NCI-H748 (cell line): ENCODE measurements around the gene PLCG2.
"Not testable (repeated sequence)": the region's sequence is repeated elsewhere in the genome, so short reads cannot be mapped to it uniquely, and the experiment has no call there.

Experiments used
- DNase-seq: peaks from one replicate; lab custom pipeline; 2025; ENCODE audit not compliant: unreplicated experiment; lab: John Stamatoyannopoulos, UW

PLCG2 gene

DNA sequence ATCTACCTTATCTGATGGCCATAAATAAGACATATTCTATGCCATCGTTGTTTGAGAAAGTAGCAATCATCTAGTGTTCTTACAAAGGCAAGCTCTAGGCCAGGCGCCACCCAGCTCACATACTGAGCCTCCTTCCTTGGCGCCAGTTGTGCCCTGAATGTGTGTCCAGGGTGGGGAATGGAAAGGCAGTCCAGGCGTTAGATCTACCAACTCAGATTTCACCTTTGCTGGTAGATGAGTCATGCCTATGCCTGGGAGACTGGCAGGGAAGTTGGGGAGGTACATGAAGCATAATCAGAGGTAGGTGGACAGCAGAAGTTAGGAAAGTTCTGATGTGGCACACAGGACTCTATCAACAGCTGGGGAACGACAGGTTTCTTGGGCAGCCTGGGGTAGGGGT lies 208.6 kb downstream of the PLCG2 start:
- no peak for DNase-seq

- no peak for DNase-seq
These were observed 213.8 kb downstream of the PLCG2 start for GRCh38 chr16:81992859-81993258.

- DNase-seq = no peak
These were observed 215.4 kb downstream of the PLCG2 start for GRCh38 chr16:81994485-81994884.

- DNase-seq = no peak
These were observed 216.6 kb downstream of the PLCG2 start for GRCh38 chr16:81995651-81996050.

- no peak for DNase-seq
These were observed 217.8 kb downstream of the PLCG2 start for GRCh38 chr16:81996664-81997509.

DNA sequence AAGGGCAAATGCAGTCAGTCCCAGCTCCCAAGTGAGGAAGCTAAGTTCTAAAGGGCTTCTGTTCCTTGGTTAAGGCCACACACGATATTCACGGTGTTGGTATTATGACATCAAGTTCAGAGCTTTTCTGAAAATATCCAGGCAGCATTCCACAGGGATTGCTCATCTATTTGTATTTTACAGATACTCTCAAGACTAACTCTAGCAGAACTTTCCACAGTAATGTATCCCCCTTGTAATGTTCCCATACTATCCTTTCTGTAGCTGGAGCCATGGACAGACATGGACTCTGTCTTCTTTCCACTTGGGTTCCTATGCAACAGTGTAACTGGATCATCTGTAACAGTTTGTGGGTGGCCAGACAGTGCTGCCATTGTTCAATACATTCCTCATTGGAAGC lies 218.6 kb downstream of the PLCG2 start:
- DNase-seq = no peak

- DNase-seq = no peak
These were observed 223.7 kb downstream of the PLCG2 start for GRCh38 chr16:82002831-82003230.

- no peak for DNase-seq
These were observed 225.5 kb downstream of the PLCG2 start for GRCh38 chr16:82004601-82005000.

GRCh38 chr16:82005027-82005830 lies 226.1 kb downstream of the PLCG2 start:
- DNase-seq = no peak

DNA sequence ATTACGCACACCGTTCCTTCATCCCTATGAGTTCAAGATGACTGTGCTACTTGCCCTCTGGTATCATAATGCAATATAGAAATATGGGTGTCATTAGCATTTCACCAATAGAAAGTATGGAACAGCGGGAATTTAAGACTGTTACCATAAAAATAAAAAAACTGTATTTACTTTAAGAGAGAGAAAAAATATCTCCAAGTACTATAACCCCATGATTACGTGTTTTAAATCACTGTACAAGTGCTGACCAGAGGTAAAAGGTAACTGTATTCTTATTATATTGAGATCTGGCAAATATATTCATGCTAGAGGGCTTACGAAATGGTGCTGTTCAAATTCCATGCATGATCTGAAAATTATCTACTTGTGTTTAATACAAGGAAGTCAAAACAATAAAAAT lies 226.9 kb downstream of the PLCG2 start:
- DNase-seq = no peak

DNA sequence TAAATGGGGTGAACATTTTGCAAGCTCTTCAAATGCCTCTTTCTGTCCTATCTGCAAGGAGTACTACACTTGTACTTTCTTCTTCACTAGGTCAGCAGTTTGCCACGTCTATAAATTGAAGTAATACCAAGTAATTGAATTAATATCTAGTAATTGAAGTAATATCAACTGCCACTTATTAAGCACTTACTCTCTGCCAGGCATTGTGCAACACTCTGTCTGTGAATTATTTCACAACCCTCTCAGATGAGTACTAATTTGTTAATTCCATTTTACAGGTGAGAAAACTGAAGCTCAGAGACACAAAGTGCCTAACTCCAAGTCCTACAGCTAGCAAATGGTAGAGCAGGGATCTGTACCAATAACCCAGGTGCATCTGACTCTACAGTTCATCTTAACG lies 228.1 kb downstream of the PLCG2 start:
- DNase-seq = no peak

DNA sequence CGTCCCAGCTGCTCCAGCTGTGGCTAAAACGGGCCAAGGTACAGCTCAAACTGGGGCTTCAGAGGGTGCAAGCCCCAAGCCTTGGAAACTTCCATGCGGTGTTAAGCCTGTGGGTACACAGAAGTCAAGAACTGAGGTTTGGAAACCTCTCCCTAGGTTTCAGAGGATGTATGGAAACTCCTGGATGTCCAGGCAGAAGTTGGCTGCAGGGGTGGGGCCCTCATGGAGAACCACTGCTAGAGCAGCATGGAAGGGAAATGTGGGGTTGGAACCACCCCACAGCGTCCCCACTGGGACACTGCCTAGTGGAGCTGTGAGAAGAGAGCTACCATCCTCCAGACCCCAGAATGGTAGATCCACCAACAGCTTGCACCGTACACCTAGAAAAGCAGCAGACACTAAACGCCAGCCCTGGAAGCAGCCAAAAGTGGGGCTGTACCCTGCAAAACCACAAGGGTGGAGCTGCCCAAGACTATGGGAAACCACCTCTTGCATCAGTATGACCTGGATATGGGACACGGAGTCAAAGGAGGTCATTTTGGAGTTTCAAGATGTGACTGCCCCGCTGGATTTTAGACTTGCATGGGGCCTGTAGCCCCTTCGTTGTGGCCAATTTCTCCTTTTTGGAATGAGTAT lies 230.0 kb downstream of the PLCG2 start:
- no peak for DNase-seq

DNA sequence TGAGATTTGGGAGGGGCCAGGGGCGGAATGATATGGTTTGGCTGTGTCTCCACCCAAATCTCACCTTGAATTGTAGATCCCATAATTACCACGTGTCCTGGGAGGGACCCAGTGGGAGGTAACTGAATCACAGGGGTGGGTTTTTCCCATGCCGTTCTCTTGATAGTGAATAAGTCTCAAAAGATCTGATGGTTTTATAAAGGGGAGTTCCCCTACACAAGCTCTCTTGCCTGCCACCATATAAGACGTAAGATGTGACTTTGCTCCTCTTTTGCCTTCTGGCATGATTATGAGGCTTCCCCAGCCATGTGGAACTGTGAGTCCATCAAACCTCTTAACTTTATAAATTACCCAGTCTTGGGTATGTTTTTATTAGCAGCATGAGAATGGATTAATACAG lies 230.7 kb downstream of the PLCG2 start:
- not testable (repeated sequence) for DNase-seq

DNA sequence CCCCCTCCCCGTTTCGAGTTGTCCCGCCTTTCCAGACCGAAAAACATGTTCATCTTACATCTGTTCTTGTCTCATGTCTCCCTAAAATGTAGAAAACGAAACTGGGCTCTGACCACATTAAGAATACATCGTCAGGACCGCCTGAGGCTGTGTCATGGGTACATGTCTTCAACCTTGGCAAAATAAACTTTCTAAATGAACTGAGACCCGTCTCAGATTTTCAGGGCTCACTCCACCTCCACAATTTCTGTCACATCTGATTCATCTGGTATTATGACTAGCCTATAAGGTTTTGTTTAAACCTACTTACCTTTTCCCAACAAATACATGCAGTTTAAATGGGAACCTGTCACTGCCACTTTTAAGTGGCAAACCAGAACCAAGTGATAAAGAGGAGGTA lies 231.6 kb downstream of the PLCG2 start:
- no peak for DNase-seq

DNA sequence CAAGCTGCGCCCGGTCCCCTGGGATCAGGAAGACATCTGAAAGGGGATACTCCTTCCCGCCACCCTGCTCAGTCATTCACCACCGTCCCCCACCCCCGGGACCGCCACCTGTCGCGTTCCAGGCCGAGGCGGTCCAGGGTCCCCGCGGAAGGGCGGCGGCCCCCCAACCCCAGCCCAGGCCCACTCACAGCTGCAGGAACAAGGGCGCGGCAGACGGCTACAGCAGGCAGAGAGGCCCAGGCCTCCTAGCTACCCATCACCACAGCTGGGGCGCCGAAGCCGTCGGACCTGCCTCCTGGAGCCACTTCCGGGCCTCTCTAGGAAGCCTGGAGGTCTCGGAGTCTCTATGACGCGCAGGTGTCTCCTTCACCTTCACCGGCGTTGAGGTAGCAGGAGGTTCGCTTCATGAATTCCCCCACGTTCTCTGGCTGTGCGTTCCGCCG lies 232.1 kb downstream of the PLCG2 start, which contains the start of gene SDR42E1:
Gene SDR42E1 (minus strand): TSS at position 272 of the 443 bp plus-strand sequence. CDS start 10,612 bp downstream, outside the sequence.
- DNase-seq = peak; percentile 90
